Gastrocnemius medialis (tissue), 4 donors: ENCODE results near the gene KLHL35. TPM values are rescaled to one million over a fixed set of nuclear protein-coding genes. Genes with fewer than 3 reads are reported as not detected.

ENCODE experiments used
- ATAC-seq, 2 donors: fragments of 150-250 bp; one replicate each; pipeline ENCODE4 v1.9.1; 2016
- DNase-seq, 2 donors: peaks; one replicate each; pipeline ENCODE4 v3.0.0-alpha.2; 2019
- H3K27ac ChIP-seq, 4 donors: fragments of 200-600 bp; sonication (generic); 1 replicate in 1 of 4; 2 replicates in 3 of 4; pipeline ENCODE4 v1.5.1; 2016 to 2018; ENCODE audit warnings: mild to moderate bottlenecking in 2 of 4, moderate library complexity in 1 of 4
- H3K27me3 ChIP-seq, 3 donors: fragments of 200-600 bp; sonication (generic) in 2 of 3; 1 replicate in 1 of 3; 2 replicates in 2 of 3; pipeline versions ENCODE4 v1.5.1 to v1.6.0; 2016 to 2019; ENCODE audit warnings: mild to moderate bottlenecking in 1 of 3, moderate library complexity in 1 of 3
- H3K36me3 ChIP-seq, 2 donors: fragments of 200-600 bp; sonication (generic) in 1 of 2; one replicate each; pipeline ENCODE4 v1.5.1; 2017 to 2018
- H3K4me1 ChIP-seq, 2 donors: fragments of 200-600 bp; sonication (generic) in 1 of 2; one replicate each; pipeline ENCODE4 v1.5.1; 2016 to 2017; ENCODE audit warnings: mild to moderate bottlenecking in 2 of 2
- H3K4me3 ChIP-seq, 4 donors: fragments of 200-600 bp; sonication (generic) in 3 of 4; 1 replicate in 1 of 4; 2 replicates in 3 of 4; pipeline ENCODE4 v1.5.1; 2016 to 2019; ENCODE audit warnings: mild to moderate bottlenecking in 2 of 4
- H3K9me3 ChIP-seq, 3 donors: fragments of 200-600 bp; sonication (generic) in 2 of 3; 1 replicate in 1 of 3; 2 replicates in 2 of 3; pipeline ENCODE4 v1.5.1; 2016 to 2019
- POLR2A ChIP-seq, 2 donors: fragments of 450-650 bp; IDR thresholded peaks; one replicate each; pipeline ENCODE4 v1.6.1; 2017; ENCODE audit warnings: antibody characterized with exemption in 2 of 2, mild to moderate bottlenecking in 2 of 2, moderate library complexity in 2 of 2
- in situ Hi-C, 4 donors: fragments of 200-750 bp; cut with MboI; loops; one replicate each; pipeline versions ENCODE4 v1.15.0 to v1.8.0; 2017; ENCODE audit warnings: low sequenced_read_pairs in 4 of 4
- intact Hi-C: fragments of 100-400 bp; cut with DNase I; formaldehyde crosslinking; loops from one replicate; pipeline ENCODE4 v1.15.1; 2023; ENCODE audit warnings: low total_unique reads
- total RNA-seq, 4 donors: library from RNA; depleted of rRNA; stranded (reverse); fragments of >200 nt; gene quantifications; one replicate each; pipeline versions ENCODE4 v1.1.0 to v1.2.3, GENCODE V29; 2016
- TF ChIP-seq, protein P1 (sequence below), 5 experiments: fragments of 450-650 bp in 3 of 5; fragments of 200-600 bp in 2 of 5; sonication (generic) in 2 of 5; IDR thresholded peaks in 4 of 5; conservative IDR thresholded peaks in 1 of 5; 1 replicate in 4 of 5; 2 replicates in 1 of 5; pipeline ENCODE4 v1.5.1; 2016 to 2019; ENCODE audit warnings: antibody characterized with exemption in 5 of 5, mild to moderate bottlenecking in 3 of 5, moderate library complexity in 3 of 5

The KLHL35 gene
- total RNA-seq, 4 donors from 2014 or later, result 0.53 to 1.8 (median 1.0) TPM; not detected in 1

DNA sequence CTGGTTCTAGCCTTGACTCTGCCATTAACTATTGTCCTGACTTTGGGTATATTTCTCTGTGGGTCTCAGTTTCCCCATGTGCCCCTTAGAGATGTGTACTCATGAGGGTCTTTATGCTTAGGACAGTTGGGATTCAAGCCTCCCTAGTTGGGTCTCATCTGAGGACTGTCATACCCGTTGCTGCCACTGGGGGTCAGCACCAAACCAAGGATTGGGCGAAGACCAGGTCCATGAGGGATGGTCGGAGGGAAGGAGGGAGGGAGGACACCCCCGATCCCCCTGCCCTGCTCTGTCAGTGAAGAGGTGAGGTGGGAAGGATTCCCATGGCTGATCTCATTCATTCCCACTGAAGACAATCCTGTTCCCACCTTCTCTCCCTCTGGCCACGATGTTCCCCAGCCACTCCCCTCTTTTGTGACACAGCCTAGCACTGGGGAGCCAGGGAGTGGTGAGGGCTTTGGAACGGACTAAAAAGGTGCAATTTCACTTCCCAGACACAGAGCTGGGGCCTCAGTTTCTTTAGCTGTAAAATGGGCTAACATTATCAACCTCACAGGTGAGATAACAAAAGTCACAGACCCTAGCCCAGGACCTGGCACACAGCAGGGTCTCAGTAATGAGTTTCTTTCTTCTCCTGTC, 12.4 kb upstream of the KLHL35 start:
- ATAC-seq (peak; percentile 78 to 89), DNase-seq (peak; percentile 34 to 51)
- Histone ChIP-seq H3K9me3 (no peaks in the 10 kb centered on the region), H3K36me3 (no peaks in the 10 kb centered on the region), H3K4me1 (no peaks in the 10 kb centered on the region), H3K4me3 (no peak overlapping the region), H3K27ac (no peak overlapping the region), H3K27me3 (no peaks in the 10 kb centered on the region)
- intact Hi-C loops (loop anchor here (1.0 kb wide), 1 partner anchor 87 kb away; no protein-coding TSS in a partner anchor), in situ Hi-C loops (loop anchor here (5.0 kb wide), 1 partner anchor 87 kb away; no protein-coding TSS in a partner anchor)
- TF ChIP-seq POLR2A (IDR thresholded peaks at IDR 0.05), result no peak
- TF ChIP-seq, protein P1, sequence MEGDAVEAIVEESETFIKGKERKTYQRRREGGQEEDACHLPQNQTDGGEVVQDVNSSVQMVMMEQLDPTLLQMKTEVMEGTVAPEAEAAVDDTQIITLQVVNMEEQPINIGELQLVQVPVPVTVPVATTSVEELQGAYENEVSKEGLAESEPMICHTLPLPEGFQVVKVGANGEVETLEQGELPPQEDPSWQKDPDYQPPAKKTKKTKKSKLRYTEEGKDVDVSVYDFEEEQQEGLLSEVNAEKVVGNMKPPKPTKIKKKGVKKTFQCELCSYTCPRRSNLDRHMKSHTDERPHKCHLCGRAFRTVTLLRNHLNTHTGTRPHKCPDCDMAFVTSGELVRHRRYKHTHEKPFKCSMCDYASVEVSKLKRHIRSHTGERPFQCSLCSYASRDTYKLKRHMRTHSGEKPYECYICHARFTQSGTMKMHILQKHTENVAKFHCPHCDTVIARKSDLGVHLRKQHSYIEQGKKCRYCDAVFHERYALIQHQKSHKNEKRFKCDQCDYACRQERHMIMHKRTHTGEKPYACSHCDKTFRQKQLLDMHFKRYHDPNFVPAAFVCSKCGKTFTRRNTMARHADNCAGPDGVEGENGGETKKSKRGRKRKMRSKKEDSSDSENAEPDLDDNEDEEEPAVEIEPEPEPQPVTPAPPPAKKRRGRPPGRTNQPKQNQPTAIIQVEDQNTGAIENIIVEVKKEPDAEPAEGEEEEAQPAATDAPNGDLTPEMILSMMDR (IDR thresholded peaks at IDR 0.05 in 4 of 5, conservative IDR thresholded peaks at IDR 0.05 in 1 of 5), result peak; percentile 91 to 98 (median 97)

DNA sequence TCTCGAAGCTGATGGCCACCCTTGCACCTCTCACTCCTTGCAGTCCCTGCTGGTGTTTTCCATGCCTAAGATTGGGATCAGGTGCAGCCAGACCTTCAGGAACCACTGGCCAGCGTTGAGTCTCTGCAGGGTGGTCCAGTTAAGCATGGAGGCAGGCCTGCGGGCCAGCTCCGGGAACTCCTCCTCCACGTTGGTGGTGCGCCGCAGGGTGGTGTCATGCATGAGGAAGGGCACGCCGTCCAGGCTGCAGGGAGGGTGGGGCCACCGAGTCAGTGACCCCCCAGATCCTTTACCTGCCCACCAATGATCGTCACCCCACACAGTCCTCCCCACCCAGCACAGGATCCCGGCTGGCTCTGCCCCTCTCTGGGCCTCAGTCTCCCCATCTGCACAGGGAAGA, 10.0 kb upstream of the KLHL35 start:
- no peak for DNase-seq
- H3K4me3 ChIP-seq, result no peak overlapping the region
- H3K27ac ChIP-seq, result no peak overlapping the region
- no peaks in the 10 kb centered on the region for H3K9me3 ChIP-seq
- TF ChIP-seq, protein P1 (IDR thresholded peaks at IDR 0.05 in 4 of 5, conservative IDR thresholded peaks at IDR 0.05 in 1 of 5), result no peak
- no peak for TF ChIP-seq POLR2A (IDR thresholded peaks at IDR 0.05)
- no peaks in the 10 kb centered on the region for H3K36me3 ChIP-seq
- in situ Hi-C loops (no loop called here), intact Hi-C loops (no loop called here)
- no peaks in the 10 kb centered on the region for H3K4me1 ChIP-seq
- no peaks in the 10 kb centered on the region for H3K27me3 ChIP-seq
- ATAC-seq, result no peak

DNA sequence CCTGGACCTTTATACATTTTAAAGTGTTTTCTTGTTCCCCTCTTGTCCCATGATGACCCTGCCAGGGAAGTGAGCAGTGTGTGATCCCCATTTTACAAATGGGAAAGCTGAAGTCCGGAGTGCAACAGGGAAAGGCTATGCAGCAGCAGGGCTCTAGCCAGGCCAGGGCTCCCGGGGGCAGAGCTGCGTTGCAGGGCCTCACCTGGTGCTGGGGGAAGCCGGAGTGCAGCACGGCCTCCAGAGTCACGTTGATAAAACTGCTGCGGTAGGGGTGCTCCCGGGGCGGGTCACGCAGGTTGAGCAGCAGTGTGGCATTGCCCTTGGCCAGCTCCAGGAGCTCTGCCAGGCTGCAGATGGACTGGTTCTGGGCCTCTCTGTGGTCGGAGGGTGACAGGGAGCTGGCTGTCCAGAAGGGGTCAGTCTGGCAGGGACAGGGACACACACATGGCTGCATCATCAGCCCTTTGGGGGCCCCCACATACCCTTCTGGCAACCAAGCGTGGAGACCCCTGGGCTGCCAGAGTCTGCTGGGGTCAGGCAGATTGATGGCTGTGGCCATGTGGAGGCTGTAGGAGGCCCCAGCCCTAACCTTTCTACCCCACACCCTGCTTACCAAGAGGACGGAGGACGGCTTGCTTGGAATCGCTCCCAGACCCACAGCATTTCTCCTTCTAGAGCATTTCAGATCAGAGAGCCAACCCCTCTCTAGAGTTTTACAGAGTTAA, 9.3 kb upstream of the KLHL35 start:
- Histone ChIP-seq H3K27me3 (no peaks in the 10 kb centered on the region), H3K27ac (no peak overlapping the region), H3K36me3 (no peaks in the 10 kb centered on the region), H3K9me3 (no peaks in the 10 kb centered on the region), H3K4me3 (no peak overlapping the region), H3K4me1 (no peaks in the 10 kb centered on the region)
- ATAC-seq, result no peak
- TF ChIP-seq, protein P1 (IDR thresholded peaks at IDR 0.05 in 4 of 5, conservative IDR thresholded peaks at IDR 0.05 in 1 of 5), result no peak
- no peak for TF ChIP-seq POLR2A (IDR thresholded peaks at IDR 0.05)
- no peak for DNase-seq
- intact Hi-C loops (no loop called here), in situ Hi-C loops (no loop called here)

DNA sequence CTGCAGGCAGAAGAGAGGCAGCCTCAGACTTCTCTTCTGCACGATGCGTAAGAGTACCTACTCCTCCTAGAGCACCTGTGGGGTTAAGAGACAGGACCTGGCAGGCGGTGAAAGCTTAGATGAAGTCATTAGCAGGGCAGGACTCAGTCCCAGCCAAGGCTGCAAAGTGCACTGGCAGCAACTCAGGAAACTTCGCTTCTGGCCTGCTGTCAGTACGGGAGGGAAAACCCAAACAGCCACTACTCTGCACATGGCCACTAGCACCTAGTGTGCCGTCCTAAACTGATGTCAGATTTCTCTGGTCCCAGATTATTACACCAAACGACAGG, 8.8 kb upstream of the KLHL35 start:
- Histone ChIP-seq H3K36me3 (no peaks in the 10 kb centered on the region), H3K27me3 (no peaks in the 10 kb centered on the region), H3K9me3 (no peaks in the 10 kb centered on the region), H3K4me1 (no peaks in the 10 kb centered on the region), H3K27ac (no peak overlapping the region), H3K4me3 (no peak overlapping the region)
- intact Hi-C loops, result no loop called here
- in situ Hi-C loops, result no loop called here
- TF ChIP-seq, protein P1 (IDR thresholded peaks at IDR 0.05 in 4 of 5, conservative IDR thresholded peaks at IDR 0.05 in 1 of 5), result no peak
- TF ChIP-seq POLR2A (IDR thresholded peaks at IDR 0.05), result no peak
- no peak for DNase-seq
- no peak for ATAC-seq
